Measurements from ENCODE around the gene SYT2.
"Not testable (repeated sequence)": the region's sequence is repeated elsewhere in the genome, so short reads cannot be mapped to it uniquely, and the experiment has no call there.

SYT2 gene

GRCh38 chr1:202565890-202566602 is 144.2 kb downstream of the SYT2 start:
- no peak for DNase-seq

DNA sequence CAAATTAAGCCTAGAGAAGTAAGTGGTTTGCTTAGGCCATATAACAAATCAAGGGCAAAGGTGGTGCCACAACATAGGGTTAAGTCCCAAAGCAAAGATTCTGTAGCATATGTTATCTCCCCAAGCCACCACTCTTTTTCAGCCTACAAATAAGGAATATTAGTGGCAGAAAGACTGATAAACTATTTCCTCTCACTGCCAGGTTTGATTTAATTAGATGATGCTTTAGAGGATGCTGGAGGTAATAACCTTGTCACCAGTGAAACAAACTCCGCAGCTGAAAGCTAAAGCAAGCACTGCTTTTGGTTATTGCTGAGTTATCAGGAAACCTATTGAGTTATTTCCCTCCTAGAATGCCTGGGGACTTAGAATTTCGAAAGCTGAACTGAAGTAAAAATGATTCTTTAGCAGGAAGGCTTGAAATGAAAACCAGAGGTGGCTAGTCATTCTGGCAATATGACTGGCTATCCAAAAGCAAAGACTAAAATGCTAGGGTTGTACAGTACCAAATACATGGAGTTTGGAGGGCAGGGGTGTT is 145.2 kb downstream of the SYT2 start:
- DNase-seq: no peak

- no peak for DNase-seq
These were observed 146.4 kb downstream of the SYT2 start for GRCh38 chr1:202563818-202564217.

- DNase-seq: no peak
These were observed 147.7 kb downstream of the SYT2 start for GRCh38 chr1:202562444-202563060.

- DNase-seq: no peak
These were observed 148.4 kb downstream of the SYT2 start for GRCh38 chr1:202561726-202562443.

GRCh38 chr1:202561240-202561639 is 149.0 kb downstream of the SYT2 start:
- no peak for DNase-seq

DNA sequence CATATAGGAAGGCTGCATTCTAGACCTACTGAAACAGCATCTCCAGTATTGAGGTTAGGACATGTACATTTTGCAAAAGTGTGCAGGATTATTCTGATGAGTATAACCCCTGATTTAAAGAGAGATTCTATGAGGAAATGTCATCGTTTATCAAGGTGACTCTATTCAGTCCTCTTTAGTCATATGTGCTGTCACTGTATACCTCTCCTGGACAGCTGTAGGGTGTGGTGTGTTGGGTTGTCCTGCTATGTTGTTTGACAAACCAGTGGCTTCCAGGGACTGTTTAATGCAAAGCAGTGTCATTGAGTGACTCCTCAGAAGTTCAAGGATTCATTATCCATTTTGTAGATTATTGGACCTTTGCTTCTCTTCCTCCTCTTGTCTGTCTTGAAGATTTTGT is 152.6 kb downstream of the SYT2 start:
- not testable (repeated sequence) for DNase-seq

- DNase-seq: not testable (repeated sequence)
These were observed 154.2 kb downstream of the SYT2 start for GRCh38 chr1:202556037-202556436.

- DNase-seq: not testable (repeated sequence)
These were observed 155.6 kb downstream of the SYT2 start for GRCh38 chr1:202554619-202555018.

GRCh38 chr1:202553560-202554038 is 156.7 kb downstream of the SYT2 start:
- DNase-seq: no peak

- DNase-seq: not testable (repeated sequence)
These were observed 157.2 kb downstream of the SYT2 start for GRCh38 chr1:202553078-202553477.

- DNase-seq: not testable (repeated sequence)
These were observed 157.6 kb downstream of the SYT2 start for GRCh38 chr1:202552615-202553014.

DNA sequence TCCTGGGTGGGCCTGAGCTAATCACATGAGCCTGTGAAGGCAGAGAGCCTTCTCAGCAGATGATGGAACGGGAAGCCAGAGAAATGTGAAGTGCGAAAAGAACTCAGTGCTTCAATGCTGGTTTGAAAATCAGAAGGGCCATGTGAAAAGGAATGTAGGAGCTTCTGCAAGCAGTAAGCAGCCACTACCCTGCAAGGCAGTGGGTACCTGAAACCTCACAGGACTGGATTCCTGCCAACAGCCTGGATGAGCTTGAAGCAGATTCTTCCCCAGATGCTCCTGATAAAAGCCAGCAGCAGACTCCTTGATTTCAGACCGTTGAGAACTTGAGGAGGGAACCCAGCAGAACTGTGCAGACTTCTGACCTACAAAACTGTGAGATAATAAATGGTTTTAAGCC is 158.6 kb downstream of the SYT2 start:
- DNase-seq: no peak

- DNase-seq: not testable (repeated sequence)
These were observed 160.2 kb downstream of the SYT2 start for GRCh38 chr1:202550088-202550487.

DNA sequence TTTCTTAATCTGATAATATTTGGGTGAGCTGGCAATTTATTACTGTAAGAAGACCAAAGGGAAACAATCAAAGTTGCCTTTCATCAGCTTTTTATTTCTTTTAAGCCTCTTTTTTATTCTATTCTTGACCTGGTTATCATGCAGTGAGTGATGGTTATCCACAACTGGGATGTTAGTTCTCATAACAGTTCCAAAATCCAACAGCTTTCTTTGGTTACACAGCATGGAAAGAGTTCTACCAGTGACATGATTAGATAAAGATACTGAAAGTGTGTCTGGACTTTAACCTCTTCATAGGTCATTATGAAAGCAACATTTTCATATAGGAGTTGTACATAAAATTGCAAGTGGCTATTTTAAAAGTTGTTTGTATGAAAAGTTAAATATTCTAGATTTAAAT is 163.0 kb downstream of the SYT2 start:
- no peak for DNase-seq

DNA sequence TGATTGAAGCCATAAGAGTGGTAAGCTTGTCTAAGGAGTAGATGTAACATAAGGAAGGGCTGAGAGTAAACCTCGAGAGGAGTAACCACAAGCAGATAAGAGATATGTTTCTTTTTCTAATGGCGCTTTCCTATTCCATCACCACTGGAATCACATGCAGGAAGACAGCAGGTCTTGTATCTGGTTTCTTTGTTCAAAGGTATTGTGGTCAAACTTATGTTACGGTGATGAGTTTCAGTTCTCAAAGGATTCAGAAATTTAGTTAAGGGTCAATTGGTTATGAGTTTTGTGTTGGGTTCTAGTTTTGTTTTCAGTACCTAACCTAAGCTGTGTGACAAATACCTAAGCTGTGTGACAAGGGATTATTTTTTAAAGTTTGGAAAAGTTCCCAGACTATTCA is 163.5 kb downstream of the SYT2 start:
- DNase-seq: not testable (repeated sequence)

DNA sequence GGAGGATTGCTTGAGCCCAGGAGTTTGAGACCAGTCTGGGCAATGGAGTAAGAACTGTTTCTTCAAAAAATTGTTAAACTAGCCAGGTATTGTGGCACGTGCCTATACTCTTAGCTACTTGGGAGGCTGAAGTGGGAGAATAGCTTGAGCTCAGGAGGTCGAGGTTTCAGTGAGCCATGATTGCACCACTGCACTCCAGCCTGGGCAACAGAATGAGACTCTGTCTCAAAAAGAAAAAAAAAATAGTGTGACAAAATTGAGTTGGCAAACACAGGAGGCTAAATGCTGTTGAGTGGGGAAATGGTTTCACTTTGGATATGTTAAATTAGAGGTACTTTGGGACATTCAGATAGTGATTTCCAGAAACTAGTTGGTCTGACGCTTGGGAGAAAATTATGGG is 163.9 kb downstream of the SYT2 start:
- DNase-seq: not testable (repeated sequence)

- DNase-seq: not testable (repeated sequence)
These were observed 164.5 kb downstream of the SYT2 start for GRCh38 chr1:202545647-202546303.

DNA sequence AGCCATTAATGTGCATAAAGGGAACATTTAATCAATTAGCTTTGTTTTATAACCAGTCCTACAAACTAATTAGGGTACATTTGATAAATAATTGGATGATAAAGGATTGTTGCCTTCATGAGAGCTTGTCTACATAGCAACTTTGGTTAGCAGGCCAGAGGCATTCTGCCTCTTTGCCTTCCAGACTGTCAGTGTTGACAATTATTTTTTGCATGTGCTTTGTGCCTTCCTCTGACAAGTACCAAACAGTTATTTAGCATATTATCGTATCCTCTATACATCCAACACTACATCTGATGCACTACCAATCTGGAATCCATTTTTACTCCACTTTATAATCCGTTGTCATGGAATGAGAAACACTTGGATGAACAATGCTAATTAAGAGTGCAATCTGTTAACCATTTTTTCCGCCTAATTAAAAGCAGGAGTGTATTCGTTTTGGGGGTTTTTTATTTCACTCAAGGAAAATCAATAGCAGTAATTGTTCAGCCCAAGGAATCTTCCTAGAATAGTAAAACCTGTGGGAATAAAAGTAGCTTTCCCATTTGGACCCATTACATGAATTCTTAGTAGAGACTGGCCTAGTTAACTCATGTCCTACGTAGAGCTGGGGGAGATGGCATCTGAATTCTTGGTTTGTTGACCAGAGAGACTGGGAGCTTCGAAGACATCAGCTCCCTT is 165.3 kb downstream of the SYT2 start:
- DNase-seq: not testable (repeated sequence)

GRCh38 chr1:202543537-202543936 is 166.7 kb downstream of the SYT2 start:
- DNase-seq: not testable (repeated sequence)

- DNase-seq: not testable (repeated sequence)
These were observed 167.8 kb downstream of the SYT2 start for GRCh38 chr1:202542415-202542814.

DNA sequence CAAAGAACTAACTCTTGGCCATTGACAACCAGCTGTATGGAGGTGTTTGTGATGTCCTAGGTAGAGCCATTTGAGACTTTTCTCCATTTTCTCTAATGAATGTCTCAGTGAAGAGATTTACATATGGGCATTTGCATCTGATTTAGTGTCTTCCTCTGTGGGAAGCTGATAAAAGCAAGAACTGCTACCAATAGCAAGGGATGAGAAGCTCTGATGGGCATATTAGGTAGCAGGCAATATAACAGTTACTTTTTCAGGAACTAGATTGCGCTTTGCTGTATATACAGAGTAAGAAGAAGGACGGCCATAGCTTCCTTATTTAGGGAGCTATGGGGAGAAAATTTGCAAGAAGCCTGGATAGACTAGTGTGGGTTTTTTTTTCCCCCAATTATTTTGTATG is 169.4 kb downstream of the SYT2 start:
- DNase-seq: not testable (repeated sequence)

Measured in activated T-cell treated with anti-CD3 and anti-CD28 coated beads, Interleukin-2, amount 50 U/mL, for 48 hours (primary cell).